DMS79 treated with DMSO at 0.1 percent for 48 hours (cell line): ENCODE data around the gene RAC2.

Experiments used
- DNase-seq: peaks from one replicate; lab custom pipeline; 2025; lab: John Stamatoyannopoulos, UW

RAC2 gene

DNA sequence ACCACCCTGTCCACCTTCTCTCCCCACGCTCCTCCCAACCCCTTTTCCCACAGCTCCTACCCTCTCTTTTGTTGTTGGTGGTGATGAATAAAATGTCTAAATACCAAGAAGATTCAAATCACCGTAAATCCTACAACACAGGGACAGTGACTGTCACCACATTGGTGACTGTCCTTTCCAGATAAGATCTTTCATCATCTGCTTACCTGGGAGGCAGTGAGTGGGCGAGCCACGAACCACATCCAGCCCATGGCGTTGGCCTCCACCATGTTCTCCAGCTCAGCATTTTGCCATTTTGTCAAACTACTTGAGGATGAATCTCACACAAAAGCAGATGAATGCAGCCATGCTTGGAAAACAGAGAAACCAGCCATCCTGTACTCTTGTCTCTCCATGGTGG lies 31.6 kb upstream of the RAC2 start:
- DNase-seq: no peak

GRCh38 chr22:37275134-37275533 lies 31.1 kb upstream of the RAC2 start:
- DNase-seq: no peak

DNA sequence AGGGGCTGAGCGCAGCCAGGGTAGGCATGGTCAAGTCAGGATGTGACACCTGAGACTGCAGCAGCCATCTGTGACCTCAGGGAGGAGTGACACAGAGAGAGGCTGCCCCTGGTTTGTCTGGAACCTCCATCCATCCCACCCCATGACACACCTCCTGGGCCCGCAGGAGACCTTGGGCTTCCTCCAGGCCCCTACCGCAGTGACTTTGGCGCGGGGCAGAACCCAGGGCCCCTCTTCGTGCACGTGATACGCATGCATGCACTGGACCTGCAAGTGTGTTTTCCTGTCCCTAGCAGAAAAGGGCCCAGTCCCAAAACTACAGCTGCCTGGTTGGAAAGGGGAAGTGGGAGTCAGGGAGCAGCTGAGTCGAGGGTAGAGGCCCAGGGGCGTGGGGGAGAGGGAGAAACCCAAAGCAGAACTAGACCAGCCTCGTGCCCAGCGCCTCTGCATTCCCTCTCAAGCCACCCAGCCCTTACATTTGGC lies 30.4 kb upstream of the RAC2 start:
- no peak for DNase-seq

DNA sequence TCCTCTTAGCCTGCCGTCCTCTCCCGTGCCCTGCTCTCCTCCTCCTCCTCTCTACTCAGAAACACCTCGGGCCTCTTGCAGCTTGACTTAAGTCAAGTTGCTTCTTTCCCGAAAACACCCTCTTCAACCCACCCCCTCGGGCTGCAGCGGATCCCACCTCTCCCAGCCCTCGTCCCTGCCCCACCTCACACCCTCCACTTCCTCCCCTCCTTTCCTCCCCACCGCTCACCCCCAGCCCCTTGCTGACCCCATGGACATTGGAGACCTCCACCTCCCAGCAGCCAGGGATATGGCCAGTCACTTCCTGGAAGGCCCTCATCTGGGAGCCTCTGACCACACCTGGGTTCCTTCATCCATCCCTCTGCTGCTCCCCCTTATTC lies 29.8 kb upstream of the RAC2 start:
- no peak for DNase-seq

DNA sequence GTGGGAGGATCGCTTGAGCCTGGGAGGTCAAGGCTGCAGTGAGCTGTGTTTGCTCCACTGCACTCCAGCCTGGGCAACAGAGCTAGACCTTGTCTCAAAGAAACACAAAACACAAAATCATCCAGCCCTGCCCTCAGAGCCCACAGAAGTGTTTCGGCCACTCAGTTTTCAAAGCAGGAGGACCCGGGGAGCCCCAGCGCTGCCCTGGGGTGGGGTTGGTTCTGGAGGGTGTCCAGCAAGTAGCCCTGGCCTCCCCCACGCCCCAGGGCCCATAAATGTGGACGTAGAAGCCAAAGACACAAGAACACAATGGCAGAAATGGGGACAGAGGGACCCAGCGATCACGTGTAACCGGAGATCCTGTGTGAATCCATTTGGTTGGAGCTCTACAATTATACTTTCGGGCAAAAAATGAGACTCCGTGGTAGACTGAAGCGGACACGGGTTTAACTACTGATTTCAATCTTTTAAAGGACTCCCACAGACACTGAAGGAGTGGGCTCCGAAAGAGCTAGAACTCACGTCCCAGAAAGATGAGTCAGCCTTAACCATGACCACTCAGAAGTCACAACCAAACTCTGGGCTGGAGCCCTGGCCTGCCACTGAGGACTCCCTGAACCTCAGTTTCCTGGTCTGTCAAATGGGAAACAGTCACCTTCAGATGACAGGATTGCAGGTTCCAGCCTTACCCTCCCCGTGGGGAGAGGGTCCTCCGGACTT lies 29.2 kb upstream of the RAC2 start:
- no peak for DNase-seq

- no peak for DNase-seq
These were observed 27.0 kb upstream of the RAC2 start for GRCh38 chr22:37270928-37271650.

GRCh38 chr22:37269936-37270678 lies 26.0 kb upstream of the RAC2 start:
- DNase-seq: no peak

- no peak for DNase-seq
These were observed 23.8 kb upstream of the RAC2 start for GRCh38 chr22:37267661-37268413.

- DNase-seq: no peak
These were observed 23.1 kb upstream of the RAC2 start for GRCh38 chr22:37267135-37267587.

DNA sequence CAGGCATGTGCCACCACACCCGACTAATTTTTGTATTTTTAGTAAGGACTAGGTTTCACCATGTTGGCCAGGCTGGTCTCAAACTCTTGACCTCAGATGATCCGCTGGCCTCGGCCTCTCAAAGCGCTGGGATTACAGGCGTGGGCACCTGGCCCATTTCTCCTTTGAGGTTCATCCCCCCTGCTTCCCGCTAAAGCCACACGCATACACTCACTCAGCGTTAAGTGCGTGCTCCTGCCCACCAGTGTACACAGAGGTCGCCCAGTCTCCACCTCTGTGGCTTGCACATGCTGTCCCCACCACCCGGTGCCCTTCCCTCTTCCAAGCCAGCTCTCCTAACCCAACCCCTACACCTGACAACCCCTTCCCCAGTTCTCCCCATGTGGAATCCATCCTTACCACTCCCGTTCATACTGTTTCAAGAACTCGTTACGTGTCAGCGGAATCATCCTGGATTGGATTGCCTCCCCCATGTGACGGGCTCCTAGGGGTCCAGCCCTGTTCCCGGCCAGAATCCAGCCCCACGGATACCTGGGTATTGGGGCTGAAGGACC lies 22.6 kb upstream of the RAC2 start:
- DNase-seq: no peak

- DNase-seq: no peak
These were observed 20.2 kb upstream of the RAC2 start for GRCh38 chr22:37263966-37264887.

DNA sequence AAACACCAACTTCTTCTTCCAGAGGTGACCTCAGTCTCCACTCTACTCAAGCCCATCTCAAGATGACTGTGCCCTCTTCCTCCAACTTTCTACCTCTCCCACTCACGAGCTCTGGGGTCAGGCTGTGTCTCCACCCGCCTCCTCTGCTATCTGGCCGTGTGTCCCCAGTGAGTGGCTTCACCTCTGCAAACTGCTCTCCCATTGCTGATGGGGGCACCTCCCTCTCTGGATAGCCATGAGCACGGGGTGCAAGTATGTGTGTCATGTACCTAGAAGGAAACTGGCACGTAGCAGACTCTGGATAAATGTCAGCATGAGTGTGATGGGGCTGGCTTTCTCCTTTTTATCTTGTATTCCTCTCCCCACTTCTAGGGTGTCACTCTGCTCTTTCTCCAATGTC lies 18.3 kb upstream of the RAC2 start:
- no peak for DNase-seq

DNA sequence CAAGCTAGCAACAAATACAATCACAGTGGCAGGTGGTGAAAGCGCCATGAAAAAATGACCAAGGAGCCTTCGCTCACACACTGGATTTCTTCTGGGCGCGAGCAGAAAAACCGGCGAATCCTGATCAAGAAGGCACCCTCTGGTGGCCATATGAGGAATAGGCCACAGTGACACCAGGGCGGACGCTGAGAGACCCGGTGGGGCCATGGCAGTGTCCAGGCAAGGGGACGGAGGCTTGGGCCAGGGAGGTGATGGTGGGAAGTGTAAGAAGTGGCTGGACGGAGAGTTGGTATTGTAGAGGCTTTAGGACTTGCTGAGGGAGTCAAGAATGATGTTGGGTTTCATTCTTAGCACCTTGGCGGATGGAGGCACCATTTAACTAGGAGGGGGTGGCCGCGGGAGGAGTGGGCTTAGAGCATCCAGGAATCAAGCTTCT lies 16.9 kb upstream of the RAC2 start:
- DNase-seq: no peak

GRCh38 chr22:37260155-37260795 lies 16.2 kb upstream of the RAC2 start:
- no peak for DNase-seq

GRCh38 chr22:37259540-37260029 lies 15.5 kb upstream of the RAC2 start:
- no peak for DNase-seq

- DNase-seq: no peak
These were observed 14.8 kb upstream of the RAC2 start for GRCh38 chr22:37258753-37259401.

DNA sequence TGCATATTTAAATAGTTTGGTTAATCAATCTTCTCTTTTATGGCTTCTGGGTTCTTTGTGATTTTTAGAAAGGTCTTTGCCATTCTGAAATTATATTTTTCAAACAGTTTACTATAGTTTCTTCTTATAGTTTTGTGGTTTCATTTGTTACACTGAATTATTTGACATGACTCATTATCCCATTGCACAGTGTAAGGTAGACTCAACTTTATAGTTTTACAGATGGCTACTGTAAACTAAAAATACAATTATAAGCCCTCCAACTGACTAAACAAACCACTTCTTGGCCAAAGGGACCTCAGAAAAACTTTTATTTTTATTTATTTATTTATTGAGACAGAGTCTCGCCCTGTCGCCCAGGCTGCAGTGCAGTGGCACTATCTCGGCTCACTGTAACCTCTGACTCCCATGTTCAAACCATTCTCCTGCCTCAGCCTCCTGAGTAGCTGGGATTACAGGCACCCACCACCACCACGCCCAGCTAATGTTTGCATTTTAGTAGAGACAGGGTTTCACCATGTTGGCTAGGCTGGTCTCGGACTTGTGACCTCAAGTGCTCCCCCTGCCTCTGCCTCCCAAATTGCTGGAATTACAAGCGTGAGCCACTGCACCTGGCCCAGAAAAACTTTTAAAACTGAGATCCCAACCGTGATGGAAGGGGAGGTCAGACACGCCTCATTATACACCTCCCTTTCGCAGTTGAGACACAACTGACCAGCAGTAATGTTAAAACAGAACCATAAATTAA lies 14.1 kb upstream of the RAC2 start:
- DNase-seq: no peak

DNA sequence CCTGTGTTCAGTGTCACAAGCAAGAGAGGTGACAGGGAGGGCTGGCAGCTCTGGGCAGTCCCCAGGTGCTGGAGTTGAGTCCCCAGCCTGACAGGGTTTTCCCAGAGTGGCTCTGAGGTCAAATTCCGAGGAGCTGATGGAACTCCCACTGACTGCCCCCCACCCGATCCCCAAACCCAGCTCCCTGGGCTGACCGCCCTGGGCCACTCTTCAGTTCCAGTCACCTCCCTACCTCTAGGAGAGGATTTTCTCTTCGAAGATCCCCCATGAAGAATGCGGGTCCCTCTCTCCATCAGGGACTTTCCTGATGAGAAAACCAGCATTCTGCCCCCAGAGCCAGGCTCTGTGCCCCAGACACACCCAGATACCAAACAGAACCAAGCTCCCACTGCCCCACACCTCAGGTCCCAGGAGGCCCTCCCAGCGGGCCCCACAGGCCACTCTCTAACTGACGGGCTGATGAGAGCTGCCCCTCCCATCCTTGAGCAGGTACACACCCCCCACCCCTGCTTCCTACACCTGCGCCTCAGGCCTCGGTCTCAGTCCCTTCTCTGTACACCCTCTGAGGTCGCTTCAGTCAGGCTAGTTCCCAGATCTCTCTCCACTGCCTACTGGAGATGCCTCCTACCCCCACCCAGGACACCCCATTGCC lies 12.1 kb upstream of the RAC2 start:
- no peak for DNase-seq
